ENCODE data around the gene SEC14L6.

SEC14L6 gene

GRCh38 chr22:30578481-30578880 is 31.9 kb upstream of the SEC14L6 start:
- Histone ChIP-seq H3K27ac (ENCODE audit: low read depth, low read length) (no peak overlapping the region), H3K4me1 (ENCODE audit: control insufficient read depth in 1 of 2, insufficient read depth in 2 of 2, low read length in 2 of 2) (peaks cover 11 to 18% of the 10 kb centered on the region in 2 donors), H3K9ac (ENCODE audit: low read depth in 1 of 2, low read length in 2 of 2) (no peak overlapping the region), H3K9me3 (ENCODE audit: control insufficient read depth in 1 of 2, low read length in 2 of 2) (no peaks in the 10 kb centered on the region), H3K4me3 (ENCODE audit: low read depth in 1 of 2, low read length in 2 of 2) (no peak overlapping the region), H3K36me3 (ENCODE audit: control insufficient read depth in 1 of 2, insufficient read depth in 2 of 2, low read length in 2 of 2) (peaks cover 65 to 82% of the 10 kb centered on the region in 2 donors), H3K27me3 (ENCODE audit: control insufficient read depth in 1 of 2, insufficient read depth in 2 of 2, low read length in 2 of 2) (no peaks in the 10 kb centered on the region)

- Histone ChIP-seq H3K4me1 (ENCODE audit: control insufficient read depth in 1 of 2, insufficient read depth in 2 of 2, low read length in 2 of 2) (peaks cover 33 to 37% of the 10 kb centered on the region in 2 donors), H3K27me3 (ENCODE audit: control insufficient read depth in 1 of 2, insufficient read depth in 2 of 2, low read length in 2 of 2) (no peaks in the 10 kb centered on the region), H3K27ac (ENCODE audit: low read depth, low read length) (no peak overlapping the region), H3K9me3 (ENCODE audit: control insufficient read depth in 1 of 2, low read length in 2 of 2) (no peaks in the 10 kb centered on the region), H3K9ac (ENCODE audit: low read depth in 1 of 2, low read length in 2 of 2) (no peak overlapping the region), H3K4me3 (ENCODE audit: low read depth in 1 of 2, low read length in 2 of 2) (no peak overlapping the region), H3K36me3 (ENCODE audit: control insufficient read depth in 1 of 2, insufficient read depth in 2 of 2, low read length in 2 of 2) (peaks cover 40 to 56% of the 10 kb centered on the region in 2 donors)
Measured at GRCh38 chr22:30575859-30576258, 29.3 kb upstream of the SEC14L6 start.

DNA sequence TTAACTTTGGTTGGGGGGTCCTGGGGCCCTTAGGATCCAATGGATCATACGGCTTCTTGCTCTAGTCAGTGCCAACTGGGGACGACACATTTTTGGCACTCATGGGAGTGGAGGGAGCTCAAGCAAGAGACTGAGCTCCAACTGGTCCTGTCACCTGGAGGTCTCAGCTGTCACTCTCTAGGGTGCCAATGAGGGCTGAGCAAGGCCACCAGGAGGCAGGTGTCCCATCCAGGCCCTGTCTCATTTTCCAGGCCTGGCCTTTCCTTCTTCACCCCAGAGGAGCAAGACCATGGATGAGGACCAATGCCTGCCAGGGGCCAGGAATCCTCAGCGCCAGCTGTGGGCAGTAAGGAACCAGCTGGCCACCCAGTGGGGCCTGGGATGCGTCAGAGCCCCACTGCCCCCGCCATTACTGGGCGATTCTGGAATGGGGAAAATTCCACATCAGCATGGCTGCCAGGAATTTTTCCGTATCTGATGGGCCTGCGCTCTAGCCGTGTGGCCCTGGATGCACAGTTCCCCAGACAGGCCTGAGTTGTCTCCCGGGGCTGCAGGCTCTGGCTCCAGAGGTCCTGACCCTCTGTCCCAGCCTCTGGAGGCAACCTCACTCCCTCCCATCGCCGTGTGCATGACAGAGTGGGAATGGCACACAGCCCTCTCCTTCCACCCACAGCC is 28.6 kb upstream of the SEC14L6 start:
- H3K4me1 ChIP-seq (ENCODE audit: control insufficient read depth in 1 of 2, insufficient read depth in 2 of 2, low read length in 2 of 2): peaks cover 33 to 37% of the 10 kb centered on the region in 2 donors
- H3K9ac ChIP-seq (ENCODE audit: low read depth in 1 of 2, low read length in 2 of 2): peak overlapping the region in 1 of 2 donors; percentile 5
- no peaks in the 10 kb centered on the region for H3K27me3 ChIP-seq (ENCODE audit: control insufficient read depth in 1 of 2, insufficient read depth in 2 of 2, low read length in 2 of 2)
- H3K9me3 ChIP-seq (ENCODE audit: control insufficient read depth in 1 of 2, low read length in 2 of 2): no peaks in the 10 kb centered on the region
- H3K36me3 ChIP-seq (ENCODE audit: control insufficient read depth in 1 of 2, insufficient read depth in 2 of 2, low read length in 2 of 2): peaks cover 33 to 48% of the 10 kb centered on the region in 2 donors
- peak overlapping the region; percentile 48 for H3K27ac ChIP-seq (ENCODE audit: low read depth, low read length)
- H3K4me3 ChIP-seq (ENCODE audit: low read depth in 1 of 2, low read length in 2 of 2): peak overlapping the region; percentile 1 to 49

- H3K27ac ChIP-seq (ENCODE audit: low read depth, low read length): peak within 1 kb of the TSS; percentile 85
Measured at GRCh38 chr22:30574095-30574981, 27.8 kb upstream of the SEC14L6 start, which contains the start of gene GAL3ST1. Gene GAL3ST1 (minus strand): TSS chr22:30574665. CDS start chr22:30557392, 17,273 bp downstream.

DNA sequence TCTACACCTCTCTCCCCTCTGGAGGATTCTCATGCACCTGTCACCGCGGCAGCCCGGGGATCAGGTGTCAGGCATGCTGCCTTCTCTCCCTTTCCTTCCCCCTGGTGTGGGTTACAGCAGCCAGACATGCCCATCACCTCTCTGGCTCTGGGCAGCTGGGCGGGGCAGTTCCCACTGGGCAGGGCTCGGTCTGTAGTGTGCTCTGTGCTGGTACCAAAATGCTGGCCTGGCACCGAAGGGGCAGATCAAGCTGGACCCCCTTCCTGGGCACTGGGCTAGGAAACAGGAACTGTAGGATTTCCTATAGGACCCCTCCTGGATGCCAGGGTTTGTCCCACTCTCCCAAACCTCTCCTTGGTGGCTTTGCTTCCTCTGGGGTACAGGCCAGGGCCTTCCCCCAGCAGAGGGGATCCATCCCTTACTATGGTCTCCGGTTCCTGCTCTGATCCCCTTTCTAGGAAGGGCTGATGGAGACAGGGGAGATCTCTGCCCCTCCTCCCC is 27.1 kb upstream of the SEC14L6 start:
- peaks cover 33 to 37% of the 10 kb centered on the region in 2 donors for H3K4me1 ChIP-seq (ENCODE audit: control insufficient read depth in 1 of 2, insufficient read depth in 2 of 2, low read length in 2 of 2)
- peak overlapping the region; percentile 68 to 71 for H3K4me3 ChIP-seq (ENCODE audit: low read depth in 1 of 2, low read length in 2 of 2)
- H3K27ac ChIP-seq (ENCODE audit: low read depth, low read length): peak overlapping the region; percentile 78
- peak overlapping the region; percentile 54 to 66 for H3K9ac ChIP-seq (ENCODE audit: low read depth in 1 of 2, low read length in 2 of 2)
- H3K27me3 ChIP-seq (ENCODE audit: control insufficient read depth in 1 of 2, insufficient read depth in 2 of 2, low read length in 2 of 2): no peaks in the 10 kb centered on the region
- peaks cover 19 to 33% of the 10 kb centered on the region in 2 donors for H3K36me3 ChIP-seq (ENCODE audit: control insufficient read depth in 1 of 2, insufficient read depth in 2 of 2, low read length in 2 of 2)
- no peaks in the 10 kb centered on the region for H3K9me3 ChIP-seq (ENCODE audit: control insufficient read depth in 1 of 2, low read length in 2 of 2)

More at GRCh38 chr22:30574095-30574981, 27.8 kb upstream of the SEC14L6 start, which contains the start of gene GAL3ST1:
- Histone ChIP-seq H3K36me3 (ENCODE audit: control insufficient read depth in 1 of 2, insufficient read depth in 2 of 2, low read length in 2 of 2) (peaks cover 26 to 40% of the 10 kb centered on the region in 2 donors), H3K4me1 (ENCODE audit: control insufficient read depth in 1 of 2, insufficient read depth in 2 of 2, low read length in 2 of 2) (peaks cover 33 to 37% of the 10 kb centered on the region in 2 donors), H3K9me3 (ENCODE audit: control insufficient read depth in 1 of 2, low read length in 2 of 2) (no peaks in the 10 kb centered on the region), H3K4me3 (ENCODE audit: low read depth in 1 of 2, low read length in 2 of 2) (peak within 1 kb of the TSS; percentile 68 to 71), H3K9ac (ENCODE audit: low read depth in 1 of 2, low read length in 2 of 2) (peak within 1 kb of the TSS; percentile 63 to 66), H3K27me3 (ENCODE audit: control insufficient read depth in 1 of 2, insufficient read depth in 2 of 2, low read length in 2 of 2) (no peaks in the 10 kb centered on the region)

DNA sequence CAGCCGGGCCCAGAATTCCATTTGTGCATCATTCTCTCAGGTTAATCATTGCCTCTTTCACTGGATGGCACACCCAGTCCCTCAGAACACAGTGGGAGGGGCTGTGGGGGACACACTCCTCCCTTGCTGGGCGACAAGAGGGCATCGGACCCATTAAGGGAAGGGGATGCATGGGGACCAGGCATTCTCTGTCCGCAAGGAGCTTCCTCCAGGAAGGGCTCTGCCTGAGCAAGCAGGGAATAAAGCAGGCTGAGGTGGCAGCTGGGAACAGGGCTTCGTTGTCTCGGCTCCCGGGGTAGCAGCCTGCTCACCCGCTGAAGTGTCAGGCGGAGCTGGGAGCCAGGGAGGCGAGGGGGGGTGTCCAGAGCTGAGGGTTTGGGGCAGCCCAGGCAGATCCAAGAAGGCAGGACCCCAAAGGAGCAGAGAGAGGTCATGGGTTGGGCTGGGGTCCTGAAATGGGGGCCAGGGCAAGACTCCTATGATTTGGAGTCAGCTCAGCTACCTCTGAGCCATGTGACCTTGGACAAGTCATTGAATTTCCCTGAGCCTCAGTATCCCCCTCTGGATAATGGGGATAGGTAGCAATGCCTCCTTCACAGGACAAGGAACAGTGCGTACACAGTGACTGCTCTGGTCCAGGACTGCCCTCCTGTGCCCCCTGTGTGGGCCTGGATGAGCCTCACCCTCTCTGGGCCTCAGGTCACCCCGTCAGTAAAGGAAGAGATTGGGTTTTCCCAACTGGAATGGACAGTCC is 26.5 kb upstream of the SEC14L6 start:
- Histone ChIP-seq H3K4me1 (ENCODE audit: control insufficient read depth in 1 of 2, insufficient read depth in 2 of 2, low read length in 2 of 2) (peaks cover 33 to 37% of the 10 kb centered on the region in 2 donors), H3K36me3 (ENCODE audit: control insufficient read depth in 1 of 2, insufficient read depth in 2 of 2, low read length in 2 of 2) (peaks cover 13 to 28% of the 10 kb centered on the region in 2 donors), H3K27me3 (ENCODE audit: control insufficient read depth in 1 of 2, insufficient read depth in 2 of 2, low read length in 2 of 2) (no peaks in the 10 kb centered on the region), H3K9me3 (ENCODE audit: control insufficient read depth in 1 of 2, low read length in 2 of 2) (no peaks in the 10 kb centered on the region), H3K27ac (ENCODE audit: low read depth, low read length) (peak overlapping the region; percentile 78), H3K9ac (ENCODE audit: low read depth in 1 of 2, low read length in 2 of 2) (peak overlapping the region; percentile 54 to 66), H3K4me3 (ENCODE audit: low read depth in 1 of 2, low read length in 2 of 2) (peak overlapping the region; percentile 68 to 71)

DNA sequence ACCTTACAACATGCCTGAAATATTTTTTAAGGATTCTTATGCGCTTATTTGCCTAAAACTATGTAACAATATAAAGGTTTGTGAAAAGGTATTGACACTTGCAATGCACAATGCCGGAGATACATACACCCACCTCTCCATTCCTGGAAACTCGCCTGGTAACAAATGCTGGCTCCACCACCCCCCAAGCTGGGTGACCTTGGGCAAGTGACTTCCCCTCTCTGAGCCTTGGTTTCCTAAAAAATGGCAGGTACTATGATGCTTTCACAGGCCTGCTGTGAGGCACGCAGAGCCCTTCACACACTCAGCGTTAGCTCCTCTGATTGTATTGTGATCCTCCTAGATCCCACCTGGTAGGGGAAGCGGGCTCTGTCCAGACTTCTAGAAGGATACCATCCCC is 25.7 kb upstream of the SEC14L6 start:
- Histone ChIP-seq H3K9me3 (ENCODE audit: control insufficient read depth in 1 of 2, low read length in 2 of 2) (no peaks in the 10 kb centered on the region), H3K9ac (ENCODE audit: low read depth in 1 of 2, low read length in 2 of 2) (peak overlapping the region in 1 of 2 donors; percentile 28), H3K4me3 (ENCODE audit: low read depth in 1 of 2, low read length in 2 of 2) (peak overlapping the region; percentile 46 to 68), H3K36me3 (ENCODE audit: control insufficient read depth in 1 of 2, insufficient read depth in 2 of 2, low read length in 2 of 2) (peaks cover 12 to 21% of the 10 kb centered on the region in 2 donors), H3K4me1 (ENCODE audit: control insufficient read depth in 1 of 2, insufficient read depth in 2 of 2, low read length in 2 of 2) (peaks cover 33 to 37% of the 10 kb centered on the region in 2 donors), H3K27ac (ENCODE audit: low read depth, low read length) (no peak overlapping the region), H3K27me3 (ENCODE audit: control insufficient read depth in 1 of 2, insufficient read depth in 2 of 2, low read length in 2 of 2) (no peaks in the 10 kb centered on the region)

GRCh38 chr22:30569674-30570202 is 23.2 kb upstream of the SEC14L6 start:
- H3K27ac ChIP-seq (ENCODE audit: low read depth, low read length): no peak overlapping the region
- no peaks in the 10 kb centered on the region for H3K9me3 ChIP-seq (ENCODE audit: control insufficient read depth in 1 of 2, low read length in 2 of 2)
- no peaks in the 10 kb centered on the region for H3K27me3 ChIP-seq (ENCODE audit: control insufficient read depth in 1 of 2, insufficient read depth in 2 of 2, low read length in 2 of 2)
- H3K9ac ChIP-seq (ENCODE audit: low read depth in 1 of 2, low read length in 2 of 2): no peak overlapping the region
- no peak overlapping the region for H3K4me3 ChIP-seq (ENCODE audit: low read depth in 1 of 2, low read length in 2 of 2)
- H3K36me3 ChIP-seq (ENCODE audit: control insufficient read depth in 1 of 2, insufficient read depth in 2 of 2, low read length in 2 of 2): no peaks in the 10 kb centered on the region
- peaks cover 35 to 36% of the 10 kb centered on the region in 2 donors for H3K4me1 ChIP-seq (ENCODE audit: control insufficient read depth in 1 of 2, insufficient read depth in 2 of 2, low read length in 2 of 2)

- Histone ChIP-seq H3K4me3 (ENCODE audit: low read depth in 1 of 2, low read length in 2 of 2) (no peak overlapping the region), H3K27ac (ENCODE audit: low read depth, low read length) (no peak overlapping the region), H3K27me3 (ENCODE audit: control insufficient read depth in 1 of 2, insufficient read depth in 2 of 2, low read length in 2 of 2) (no peaks in the 10 kb centered on the region)
Measured at GRCh38 chr22:30568137-30568805, 21.7 kb upstream of the SEC14L6 start.

More at GRCh38 chr22:30568137-30568805, 21.7 kb upstream of the SEC14L6 start:
- peaks cover 27 to 30% of the 10 kb centered on the region in 2 donors for H3K4me1 ChIP-seq (ENCODE audit: control insufficient read depth in 1 of 2, insufficient read depth in 2 of 2, low read length in 2 of 2)
- no peaks in the 10 kb centered on the region for H3K9me3 ChIP-seq (ENCODE audit: control insufficient read depth in 1 of 2, low read length in 2 of 2)
- H3K9ac ChIP-seq (ENCODE audit: low read depth in 1 of 2, low read length in 2 of 2): no peak overlapping the region
- H3K36me3 ChIP-seq (ENCODE audit: control insufficient read depth in 1 of 2, insufficient read depth in 2 of 2, low read length in 2 of 2): no peaks in the 10 kb centered on the region
